NK-92 (cell line): Measurements from ENCODE around the gene PRRT2.

Experiments
- DNase-seq: peaks from one replicate; lab custom pipeline; 2025; ENCODE audit not compliant: unreplicated experiment; lab: John Stamatoyannopoulos, UW

Gene PRRT2

GRCh38 chr16:29858974-29859373 lies 47.0 kb downstream of the PRRT2 start:
- no peak for DNase-seq

- DNase-seq: no peak
Observed at GRCh38 chr16:29860218-29860617, 48.2 kb downstream of the PRRT2 start.

GRCh38 chr16:29862383-29862883 lies 50.4 kb downstream of the PRRT2 start:
- no peak for DNase-seq

GRCh38 chr16:29862884-29863668 lies 51.1 kb downstream of the PRRT2 start, which contains the start of gene CDIPT:
Gene CDIPT, minus strand, starts transcription at chr16:29863226. Its CDS starts 369 bp downstream, at chr16:29862857.
- DNase-seq: peak; percentile 64

GRCh38 chr16:29863669-29863984 lies 51.6 kb downstream of the PRRT2 start:
- no peak for DNase-seq

- no peak for DNase-seq
Observed at GRCh38 chr16:29864205-29864604, 52.2 kb downstream of the PRRT2 start.
